H9 (cell line): ENCODE results near the gene CSTPP1. TPM values are rescaled to one million over a fixed set of nuclear protein-coding genes. Genes with fewer than 3 reads are reported as not detected.
A peak's percentile ranks its signal among the peaks of the same experiment; 100 is the strongest.

ENCODE experiments used
- DNase-seq: peaks from one replicate; pipeline ENCODE4 v3.0.0-alpha.2; 2017
- H2AFZ ChIP-seq: one replicate; pipeline ENCODE4 v1.6.1; 2013; ENCODE audit warnings: mild to moderate bottlenecking, low read length, control low read depth, moderate library complexity
- H2AK5ac ChIP-seq: 2 replicates; pipeline ENCODE4 v1.6.1; 2013; ENCODE audit warnings: low read length, control low read depth, mixed read lengths; ENCODE audit not compliant: insufficient read length
- H2BK120ac ChIP-seq: one replicate; pipeline ENCODE4 v1.6.1; 2013; ENCODE audit warnings: low read depth, mild to moderate bottlenecking, low read length, control low read depth, inconsistent platforms; ENCODE audit not compliant: poor library complexity, severe bottlenecking
- H2BK12ac ChIP-seq: 2 replicates; pipeline ENCODE4 v1.6.1; 2013; ENCODE audit warnings: low read length, control low read depth, mixed read lengths, low read depth; ENCODE audit not compliant: insufficient read length
- H2BK15ac ChIP-seq: 2 replicates; pipeline ENCODE4 v1.6.1; 2013; ENCODE audit warnings: low read depth, low read length, control low read depth
- H2BK20ac ChIP-seq: one replicate; pipeline ENCODE4 v1.6.1; 2013; ENCODE audit warnings: low read depth, mild to moderate bottlenecking, low read length, control low read depth, inconsistent platforms; ENCODE audit not compliant: poor library complexity, severe bottlenecking
- H2BK5ac ChIP-seq: 2 replicates; pipeline ENCODE4 v1.6.1; 2013; ENCODE audit warnings: low read length, control low read depth, mixed read lengths; ENCODE audit not compliant: insufficient read length
- H3K14ac ChIP-seq: 2 replicates; pipeline ENCODE4 v1.6.1; 2013; ENCODE audit warnings: low read length, control low read depth; ENCODE audit not compliant: insufficient read depth
- H3K18ac ChIP-seq: 2 replicates; pipeline ENCODE4 v1.6.1; 2013; ENCODE audit warnings: low read depth, mild to moderate bottlenecking, mixed read lengths, low read length, control low read depth; ENCODE audit not compliant: insufficient read length
- H3K23ac ChIP-seq: 2 replicates; pipeline ENCODE4 v1.6.1; 2013; ENCODE audit warnings: low read length, control low read depth, mixed read lengths, low read depth; ENCODE audit not compliant: insufficient read length
- H3K23me2 ChIP-seq: 2 replicates; pipeline ENCODE4 v1.6.1; 2013; ENCODE audit warnings: low read depth, mild to moderate bottlenecking, mixed read lengths, low read length, control low read depth; ENCODE audit not compliant: insufficient read length, poor library complexity, severe bottlenecking
- H3K27ac ChIP-seq: 2 replicates; pipeline ENCODE4 v1.5.1; 2013; ENCODE audit warnings: low read length, control low read depth, mixed read lengths, low read depth; ENCODE audit not compliant: insufficient read length
- H3K27me3 ChIP-seq: 2 replicates; pipeline ENCODE4 v1.6.1; 2013; ENCODE audit warnings: low read length, control low read depth, inconsistent platforms; ENCODE audit not compliant: insufficient read depth
- H3K4ac ChIP-seq: 2 replicates; pipeline ENCODE4 v1.6.1; 2013; ENCODE audit warnings: low read depth, mild to moderate bottlenecking, control low read depth, inconsistent platforms, low read length, moderate library complexity
- H3K4me1 ChIP-seq: 2 replicates; pipeline ENCODE4 v1.6.1; 2013; ENCODE audit warnings: low read length, control low read depth, inconsistent platforms; ENCODE audit not compliant: insufficient read depth
- H3K4me2 ChIP-seq: 2 replicates; pipeline ENCODE4 v1.6.1; 2013; ENCODE audit warnings: low read length, control low read depth, mixed read lengths; ENCODE audit not compliant: insufficient read length, insufficient read depth
- H3K56ac ChIP-seq: 2 replicates; pipeline ENCODE4 v1.6.1; 2013; ENCODE audit warnings: low read depth, mild to moderate bottlenecking, mixed read lengths, low read length, control low read depth; ENCODE audit not compliant: insufficient read length
- H3K79me1 ChIP-seq: 2 replicates; pipeline ENCODE4 v1.6.1; 2013; ENCODE audit warnings: low read depth, mild to moderate bottlenecking, moderate library complexity, low read length, control low read depth, inconsistent platforms; ENCODE audit not compliant: insufficient read depth, poor library complexity, severe bottlenecking
- H3K79me2 ChIP-seq: 2 replicates; pipeline ENCODE4 v1.6.1; 2013; ENCODE audit warnings: low read length, control low read depth, inconsistent platforms; ENCODE audit not compliant: insufficient read depth
- H3K9ac ChIP-seq: 2 replicates; pipeline ENCODE4 v1.6.1; 2013; ENCODE audit warnings: low read length, control low read depth, mixed read lengths; ENCODE audit not compliant: insufficient read length; ENCODE audit errors: extremely low read depth
- H3K9me3 ChIP-seq: one replicate; pipeline ENCODE4 v1.6.1; 2013; ENCODE audit warnings: low read depth, low read length, inconsistent platforms; ENCODE audit not compliant: control insufficient read depth
- H3T11ph ChIP-seq: one replicate; pipeline ENCODE4 v1.6.1; 2013; ENCODE audit warnings: mild to moderate bottlenecking, low read length, control low read depth, inconsistent platforms
- H4K20me1 ChIP-seq: one replicate; pipeline ENCODE4 v1.6.1; 2013; ENCODE audit not compliant: control insufficient read depth, insufficient read length, insufficient read depth
- H4K5ac ChIP-seq: 2 replicates; pipeline ENCODE4 v1.6.1; 2013; ENCODE audit warnings: low read depth, mild to moderate bottlenecking, mixed read lengths, low read length, control low read depth; ENCODE audit not compliant: insufficient read length
- H4K8ac ChIP-seq: replicated peaks from 2 replicates; pipeline ENCODE4 v1.6.1; 2013; ENCODE audit warnings: low read length, control low read depth, mixed read lengths, low read depth; ENCODE audit not compliant: insufficient read length
- H4K91ac ChIP-seq: 2 replicates; pipeline ENCODE4 v1.6.1; 2013; ENCODE audit warnings: low read depth, mild to moderate bottlenecking, moderate library complexity, mixed read lengths, low read length, control low read depth; ENCODE audit not compliant: insufficient read length
- H3K27ac Mint-ChIP-seq, 3 experiments: 2 replicates in 2 of 3; 3 replicates in 1 of 3; pipeline ENCODE4 v1.8.0; 2020 to 2021; ENCODE audit warnings: mixed read lengths in 3 of 3, mild to moderate bottlenecking in 1 of 3, moderate library complexity in 1 of 3
- H3K27me3 Mint-ChIP-seq: 2 replicates; pipeline ENCODE4 v1.8.0; 2021; ENCODE audit warnings: low read depth, mild to moderate bottlenecking, moderate library complexity, mixed read lengths
- H3K36me3 Mint-ChIP-seq, 3 experiments: 2 replicates in 2 of 3; 3 replicates in 1 of 3; pipeline ENCODE4 v1.8.0; 2020 to 2021; ENCODE audit warnings: low read depth in 3 of 3, mixed read lengths in 3 of 3; ENCODE audit not compliant: insufficient read depth in 1 of 3
- H3K4me1 Mint-ChIP-seq, 2 experiments: 2 replicates each; pipeline ENCODE4 v1.8.0; 2020; ENCODE audit warnings: mixed read lengths in 2 of 2
- H3K4me3 Mint-ChIP-seq, 2 experiments: 2 replicates in 1 of 2; 3 replicates in 1 of 2; pipeline ENCODE4 v1.8.0; 2020 to 2021; ENCODE audit warnings: mild to moderate bottlenecking in 2 of 2, mixed read lengths in 2 of 2, moderate library complexity in 1 of 2
- H3K9me3 Mint-ChIP-seq, 2 experiments: 2 replicates in 1 of 2; 3 replicates in 1 of 2; pipeline ENCODE4 v1.8.0; 2020; ENCODE audit warnings: mild to moderate bottlenecking in 2 of 2, mixed read lengths in 2 of 2, moderate library complexity in 1 of 2
- CTCF ChIP-seq: fragments of 200-600 bp; sonication (generic); conservative IDR thresholded peaks from 3 replicates; pipeline ENCODE4 v1.8.0; 2021; ENCODE audit warnings: antibody characterized with exemption, mild to moderate bottlenecking
- whole genome bisulfite sequencing: extraction: QIAGEN DNeasy Blood & Tissue Kit; methylation state at CpG from one replicate; pipeline ENCODE4 v1.1.7; 2013; ENCODE audit warnings: missing lambda C conversion rate, low lambda C conversion rate, mixed read lengths; ENCODE audit not compliant: insufficient read length; ENCODE audit errors: extremely low coverage; 5-methylcytosine and 5-hydroxymethylcytosine counted together
- total RNA-seq: library from RNA; stranded (reverse); gene quantifications from 2 replicates; pipeline ENCODE4 v1.2.1, GENCODE V29; 2021

The CSTPP1 gene
- total RNA-seq, 1 experiment from 2014 or later: 21.2 TPM

- H3K23me2 ChIP-seq: peaks cover 24% of the 10 kb centered on the region
- WGBS: no CpG with 5 or more reads among the region's 22 CpGs
- no peak overlapping the region; the same call in 1 of the 2 replicates for H3K14ac ChIP-seq
- peaks cover 42% of the 10 kb centered on the region for H3K27me3 Mint-ChIP-seq
- peaks cover 3% of the 10 kb centered on the region; the same call in 1 of the 2 replicates for H3K79me2 ChIP-seq
- H3K23ac ChIP-seq: no peak overlapping the region
- H3K4me1 Mint-ChIP-seq: peaks cover 53 to 57% of the 10 kb centered on the region in 2 experiments
- H4K5ac ChIP-seq: no peak overlapping the region
- H2BK5ac ChIP-seq: no peak overlapping the region
- H3K9me3 ChIP-seq: no peaks in the 10 kb centered on the region
- H2BK12ac ChIP-seq: no peak overlapping the region
- DNase-seq: no peak
- H3K4me2 ChIP-seq: peak overlapping the region; percentile 91
- H2BK20ac ChIP-seq: no peak overlapping the region
- no peak overlapping the region for H3K4ac ChIP-seq
- H3K18ac ChIP-seq: no peak overlapping the region
- H4K91ac ChIP-seq: no peak overlapping the region
- peak overlapping the region in 1 of 3 experiments; percentile 84; a peak in 2 of 7 replicates for H3K27ac Mint-ChIP-seq
- H3K9ac ChIP-seq: peak overlapping the region; percentile 35
- peak overlapping the region; percentile 79 to 97 for H3K4me3 Mint-ChIP-seq
- H4K8ac ChIP-seq: no peak overlapping the region
- H3T11ph ChIP-seq: no peak overlapping the region
- no peak overlapping the region for H2AK5ac ChIP-seq
- peaks cover 2 to 4% (median 4%) of the 10 kb centered on the region in 3 experiments; a peak in 4 of 7 replicates for H3K36me3 Mint-ChIP-seq
- no peaks in the 10 kb centered on the region; the same call in 1 of the 2 replicates for H3K27me3 ChIP-seq
- H4K20me1 ChIP-seq: no peaks in the 10 kb centered on the region
- no peak for TF ChIP-seq CTCF
- no peak overlapping the region for H3K27ac ChIP-seq
- H3K79me1 ChIP-seq: no peaks in the 10 kb centered on the region
- no peaks in the 10 kb centered on the region; a peak in 1 of 5 replicates for H3K9me3 Mint-ChIP-seq
- no peak overlapping the region for H2AFZ ChIP-seq
- no peak overlapping the region for H3K56ac ChIP-seq
- peaks cover 8% of the 10 kb centered on the region; the same call in 1 of the 2 replicates for H3K4me1 ChIP-seq
- no peak overlapping the region for H2BK120ac ChIP-seq
- no peak overlapping the region for H2BK15ac ChIP-seq
Observed at GRCh38 chr11:46917762-46918082, 18.8 kb upstream of the CSTPP1 start.
